ENCODE data around the gene RNF224.
"Not testable (repeated sequence)": the region's sequence is repeated elsewhere in the genome, so short reads cannot be mapped to it uniquely, and the experiment has no call there.

RNF224 gene

GRCh38 chr9:137241490-137242268 lies 14.4 kb downstream of the RNF224 start:
- DNase-seq, result no peak

GRCh38 chr9:137242269-137243203 lies 15.2 kb downstream of the RNF224 start:
- no peak for DNase-seq

- not testable (repeated sequence) for DNase-seq
Observed at GRCh38 chr9:137243266-137243625, 15.9 kb downstream of the RNF224 start.

GRCh38 chr9:137243626-137244485 lies 16.6 kb downstream of the RNF224 start:
- DNase-seq, result no peak

- DNase-seq, result no peak
Observed at GRCh38 chr9:137244486-137245449, 17.5 kb downstream of the RNF224 start.

- DNase-seq, result no peak
Observed at GRCh38 chr9:137245450-137246421, 18.4 kb downstream of the RNF224 start.

GRCh38 chr9:137247135-137247915 lies 20.0 kb downstream of the RNF224 start:
- DNase-seq, result no peak

- no peak for DNase-seq
Observed at GRCh38 chr9:137247916-137248175, 20.5 kb downstream of the RNF224 start.

GRCh38 chr9:137250329-137251193 lies 23.3 kb downstream of the RNF224 start:
- DNase-seq, result no peak

GRCh38 chr9:137251194-137251461 lies 23.8 kb downstream of the RNF224 start, which contains the start of gene STPG3:
Gene STPG3, plus strand, starts transcription at chr9:137251286. Its CDS starts 1 bp downstream, at chr9:137251287.
- DNase-seq, result no peak

GRCh38 chr9:137251490-137252268 lies 24.4 kb downstream of the RNF224 start:
- no peak for DNase-seq

- no peak for DNase-seq
Observed at GRCh38 chr9:137252555-137253506, 25.5 kb downstream of the RNF224 start.

- no peak for DNase-seq
Observed at GRCh38 chr9:137253717-137254623, 26.7 kb downstream of the RNF224 start.

GRCh38 chr9:137254624-137255447 lies 27.5 kb downstream of the RNF224 start, which contains the start of gene NELFB:
Gene NELFB, plus strand, starts transcription at chr9:137255327.
- DNase-seq, result peak; percentile 85

Measured in GDM1 (cell line).